ENCODE results near the gene TNRC6C.

TNRC6C gene

DNA sequence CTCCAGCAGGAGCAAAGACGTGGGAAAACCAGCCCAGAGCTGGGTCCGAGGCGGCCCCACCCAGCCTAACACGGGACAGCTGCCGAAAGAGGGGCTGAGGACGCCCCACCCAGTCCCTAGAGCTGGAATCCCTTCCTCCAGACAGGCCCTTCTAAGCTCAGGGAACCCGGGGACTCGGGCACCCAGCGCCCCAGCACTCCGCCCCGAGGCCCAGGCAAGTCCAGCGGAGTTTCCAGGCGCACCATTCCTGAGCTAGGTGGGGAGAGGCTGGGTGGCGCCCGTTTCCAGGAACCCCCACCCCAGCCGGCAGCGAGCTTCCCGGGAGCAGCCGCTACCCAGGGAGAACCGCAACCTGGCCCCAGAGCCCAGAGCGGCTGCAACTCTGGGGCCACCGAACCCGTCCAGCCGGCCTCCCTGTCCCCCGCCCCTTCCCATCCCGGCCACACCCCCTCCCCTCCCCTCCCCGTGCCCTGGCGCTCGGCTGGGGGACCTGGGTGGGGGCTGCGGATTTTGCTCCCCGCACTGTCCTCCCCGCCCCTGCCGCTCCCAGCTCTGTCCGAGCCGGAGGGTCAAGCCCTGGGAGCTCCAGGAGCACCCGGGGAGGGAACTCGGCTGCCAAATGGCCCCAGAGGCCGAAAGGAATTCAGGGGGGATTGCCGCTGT lies 169.5 kb downstream of the TNRC6C start:
- H3K27ac ChIP-seq, result peak overlapping the region; percentile 93
- TF ChIP-seq, protein P1, sequence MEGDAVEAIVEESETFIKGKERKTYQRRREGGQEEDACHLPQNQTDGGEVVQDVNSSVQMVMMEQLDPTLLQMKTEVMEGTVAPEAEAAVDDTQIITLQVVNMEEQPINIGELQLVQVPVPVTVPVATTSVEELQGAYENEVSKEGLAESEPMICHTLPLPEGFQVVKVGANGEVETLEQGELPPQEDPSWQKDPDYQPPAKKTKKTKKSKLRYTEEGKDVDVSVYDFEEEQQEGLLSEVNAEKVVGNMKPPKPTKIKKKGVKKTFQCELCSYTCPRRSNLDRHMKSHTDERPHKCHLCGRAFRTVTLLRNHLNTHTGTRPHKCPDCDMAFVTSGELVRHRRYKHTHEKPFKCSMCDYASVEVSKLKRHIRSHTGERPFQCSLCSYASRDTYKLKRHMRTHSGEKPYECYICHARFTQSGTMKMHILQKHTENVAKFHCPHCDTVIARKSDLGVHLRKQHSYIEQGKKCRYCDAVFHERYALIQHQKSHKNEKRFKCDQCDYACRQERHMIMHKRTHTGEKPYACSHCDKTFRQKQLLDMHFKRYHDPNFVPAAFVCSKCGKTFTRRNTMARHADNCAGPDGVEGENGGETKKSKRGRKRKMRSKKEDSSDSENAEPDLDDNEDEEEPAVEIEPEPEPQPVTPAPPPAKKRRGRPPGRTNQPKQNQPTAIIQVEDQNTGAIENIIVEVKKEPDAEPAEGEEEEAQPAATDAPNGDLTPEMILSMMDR (conservative IDR thresholded peaks at IDR 0.05), result no peak

DNA sequence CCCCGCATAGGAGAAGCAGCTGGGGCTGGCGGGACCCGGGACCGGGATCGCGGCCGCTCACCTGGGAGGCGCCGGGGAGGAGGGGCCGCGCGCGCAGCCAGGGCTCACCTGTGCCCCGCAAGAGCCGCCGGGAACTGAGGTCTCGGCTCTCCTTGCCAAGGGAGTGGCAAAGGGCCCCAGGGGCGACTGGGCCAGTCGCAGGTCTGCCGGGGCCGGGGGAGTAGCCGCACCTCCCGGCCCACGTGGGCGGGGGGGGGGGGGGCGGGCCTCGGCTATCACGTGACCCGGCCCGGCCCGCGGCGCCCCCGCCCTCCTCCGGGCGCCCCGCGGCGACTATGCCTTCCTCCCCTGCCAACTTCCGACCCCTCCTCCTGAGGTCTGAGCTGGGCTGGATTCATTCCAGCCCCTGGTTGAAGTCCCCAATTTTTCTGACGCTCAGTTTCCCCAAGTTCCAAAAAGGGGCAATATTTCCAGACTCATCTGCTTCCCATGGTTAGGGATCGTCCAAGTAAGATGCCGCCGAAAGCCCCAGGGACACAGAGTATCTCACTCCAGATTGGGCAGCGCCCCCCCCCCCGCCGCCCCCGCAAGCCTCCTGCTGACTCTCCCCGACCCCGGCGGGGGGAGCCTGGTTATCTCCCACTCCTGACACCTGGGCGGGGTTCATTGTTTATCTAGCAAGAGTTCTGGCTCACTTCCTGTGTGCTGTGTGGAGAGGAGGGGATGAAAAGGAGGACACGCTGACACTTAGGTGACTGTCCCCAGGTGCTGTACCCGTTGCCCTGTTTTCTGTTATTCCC lies 170.2 kb downstream of the TNRC6C start, which contains the start of gene TMC6:
Gene TMC6 (minus strand): TSS at position 205 of the 800 bp plus-strand sequence. CDS start 1,923 bp downstream, outside the sequence.
- TF ChIP-seq, protein P1 (conservative IDR thresholded peaks at IDR 0.05), result no peak
- peak within 1 kb of the TSS; percentile 93 for H3K27ac ChIP-seq

DNA sequence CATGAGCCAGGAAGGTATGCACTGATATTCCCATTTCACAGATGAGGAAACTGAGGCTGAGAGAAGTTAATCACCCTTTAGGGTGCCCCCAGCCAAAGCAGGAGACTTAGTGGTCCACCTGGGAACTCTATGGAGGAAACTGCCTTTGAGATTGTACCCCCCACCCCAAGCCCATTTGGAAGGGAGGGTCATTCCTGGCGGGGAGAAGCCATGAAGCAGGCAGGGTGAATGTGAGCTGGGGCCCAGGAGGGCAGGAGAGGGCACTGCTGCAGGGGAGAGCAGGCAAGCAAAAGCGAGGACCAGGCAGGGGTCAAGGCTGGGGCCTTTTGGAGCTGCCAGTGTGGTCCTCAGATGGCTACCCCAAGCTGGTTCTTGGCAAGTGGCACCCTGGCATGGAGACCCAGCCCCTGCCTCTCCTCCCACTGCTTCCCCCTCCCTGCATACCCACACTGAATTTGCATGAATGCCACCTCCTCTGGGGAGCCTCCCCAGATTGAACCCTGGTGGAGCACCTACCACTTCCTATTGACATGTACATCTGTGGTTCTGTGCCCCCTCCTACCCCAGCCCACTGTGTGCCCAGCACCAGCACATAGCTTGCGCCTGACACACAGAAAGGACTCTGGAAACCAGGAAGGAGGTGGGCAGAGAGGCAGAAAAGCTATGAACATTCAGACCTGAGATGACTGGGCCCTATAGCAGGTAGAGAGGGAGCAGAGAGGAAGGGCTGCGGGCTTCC lies 171.0 kb downstream of the TNRC6C start:
- TF ChIP-seq, protein P1 (conservative IDR thresholded peaks at IDR 0.05), result no peak
- peak overlapping the region; percentile 93 for H3K27ac ChIP-seq

DNA sequence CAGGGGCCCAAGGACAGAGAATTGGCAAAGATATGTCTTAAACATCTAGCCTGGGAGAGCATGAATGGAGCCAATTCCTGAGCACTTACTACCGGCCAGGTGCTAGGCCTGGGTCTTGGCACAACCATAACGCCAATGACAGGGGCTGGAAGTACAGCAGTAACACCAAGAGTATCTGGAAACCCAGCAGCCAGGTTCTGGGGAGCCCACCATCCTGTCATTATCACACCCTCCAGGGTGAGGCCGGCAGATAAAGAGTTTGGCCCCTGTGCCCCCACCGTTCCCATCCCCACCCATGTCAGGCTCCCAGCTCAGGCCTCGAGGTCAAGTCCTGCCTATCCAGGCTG lies 171.6 kb downstream of the TNRC6C start:
- peak overlapping the region; percentile 93 for H3K27ac ChIP-seq
- TF ChIP-seq, protein P1 (conservative IDR thresholded peaks at IDR 0.05), result no peak

DNA sequence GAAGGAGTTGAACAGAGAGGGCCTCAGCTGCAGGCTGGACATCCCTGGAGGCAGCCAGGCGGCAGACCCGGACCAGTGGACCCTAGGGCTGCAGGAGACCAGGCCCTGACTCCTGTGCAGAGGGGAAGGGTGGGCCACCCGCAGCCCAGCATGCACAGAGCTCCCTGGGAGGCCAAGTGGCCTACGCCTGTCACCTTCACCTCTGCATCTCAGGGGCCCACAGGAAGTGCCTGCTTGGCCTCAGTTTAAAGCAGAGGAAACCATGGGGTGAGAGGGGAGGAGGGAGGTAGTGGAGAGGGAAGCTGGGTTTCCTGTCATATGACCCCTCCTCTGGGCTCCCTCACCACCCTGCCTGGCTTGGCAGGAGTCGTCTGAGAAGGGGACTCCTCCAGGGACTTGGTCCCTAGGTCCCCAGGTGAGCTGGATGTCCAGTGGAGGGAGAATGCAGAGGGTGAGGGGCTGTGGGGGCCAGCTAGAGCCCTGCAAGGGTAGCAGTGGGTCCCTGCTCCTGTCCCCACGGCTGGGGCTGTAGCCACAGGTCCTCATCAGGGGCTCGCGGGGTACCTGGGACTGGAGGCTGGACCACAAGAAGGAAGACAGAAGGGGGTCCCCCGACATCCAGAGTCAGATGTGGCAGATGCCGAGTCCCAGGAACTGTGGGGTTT lies 172.1 kb downstream of the TNRC6C start, which contains the start of gene TMC8:
Gene TMC8 (plus strand): TSS at position 335 of the 665 bp plus-strand sequence. CDS start 818 bp downstream, outside the sequence.
- H3K27ac ChIP-seq, result peak within 1 kb of the TSS; percentile 93
- TF ChIP-seq, protein P1 (conservative IDR thresholded peaks at IDR 0.05), result no peak

DNA sequence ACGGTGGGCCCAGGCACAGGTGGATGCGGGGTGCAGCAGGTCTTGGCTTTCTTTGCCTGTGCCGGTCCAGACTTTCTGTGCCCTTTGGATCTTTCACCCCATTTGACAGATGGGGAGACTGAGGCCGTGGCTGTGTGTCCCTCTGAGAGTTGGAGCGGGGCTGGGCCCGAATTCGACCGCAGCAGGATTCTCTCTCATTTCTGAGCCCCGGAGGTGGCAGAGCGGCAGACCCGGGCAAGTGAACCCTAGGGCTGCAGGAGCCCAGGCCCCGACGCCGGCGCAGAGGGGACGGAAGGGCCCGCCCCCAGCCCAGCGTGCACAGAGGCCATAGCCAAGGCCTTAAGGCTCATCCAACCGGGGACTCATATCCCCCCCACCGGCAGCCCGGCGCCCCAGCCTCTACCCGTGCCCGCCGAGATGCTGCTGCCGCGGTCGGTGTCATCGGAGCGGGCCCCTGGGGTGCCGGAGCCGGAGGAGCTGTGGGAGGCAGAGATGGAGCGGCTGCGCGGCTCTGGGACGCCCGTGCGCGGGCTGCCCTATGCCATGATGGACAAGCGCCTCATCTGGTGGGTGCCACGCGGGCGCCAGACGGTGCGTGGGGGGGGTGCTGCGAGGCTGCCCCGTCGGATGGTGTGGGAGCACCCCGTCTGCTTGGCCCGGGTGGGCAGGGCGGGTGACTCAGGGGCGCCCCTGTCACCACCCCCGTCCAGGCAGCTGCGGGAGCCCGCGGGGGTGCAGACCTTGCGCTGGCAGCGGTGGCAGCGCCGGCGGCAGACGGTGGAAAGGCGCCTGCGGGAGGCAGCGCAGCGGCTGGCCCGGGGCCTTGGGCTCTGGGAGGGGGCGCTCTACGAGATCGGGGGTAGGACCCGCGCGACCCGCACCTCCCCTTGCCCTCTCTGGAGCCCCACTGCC lies 172.9 kb downstream of the TNRC6C start:
- H3K27ac ChIP-seq, result peak overlapping the region; percentile 93

More for the DNA sequence above, 172.9 kb downstream of the TNRC6C start:
- TF ChIP-seq, protein P1 (conservative IDR thresholded peaks at IDR 0.05), result no peak; the same call in 1 of the 2 replicates
